ENCODE data around the gene SMO.
"Not testable (repeated sequence)": the region's sequence is repeated elsewhere in the genome, so short reads cannot be mapped to it uniquely, and the experiment has no call there.

Gene SMO

DNA sequence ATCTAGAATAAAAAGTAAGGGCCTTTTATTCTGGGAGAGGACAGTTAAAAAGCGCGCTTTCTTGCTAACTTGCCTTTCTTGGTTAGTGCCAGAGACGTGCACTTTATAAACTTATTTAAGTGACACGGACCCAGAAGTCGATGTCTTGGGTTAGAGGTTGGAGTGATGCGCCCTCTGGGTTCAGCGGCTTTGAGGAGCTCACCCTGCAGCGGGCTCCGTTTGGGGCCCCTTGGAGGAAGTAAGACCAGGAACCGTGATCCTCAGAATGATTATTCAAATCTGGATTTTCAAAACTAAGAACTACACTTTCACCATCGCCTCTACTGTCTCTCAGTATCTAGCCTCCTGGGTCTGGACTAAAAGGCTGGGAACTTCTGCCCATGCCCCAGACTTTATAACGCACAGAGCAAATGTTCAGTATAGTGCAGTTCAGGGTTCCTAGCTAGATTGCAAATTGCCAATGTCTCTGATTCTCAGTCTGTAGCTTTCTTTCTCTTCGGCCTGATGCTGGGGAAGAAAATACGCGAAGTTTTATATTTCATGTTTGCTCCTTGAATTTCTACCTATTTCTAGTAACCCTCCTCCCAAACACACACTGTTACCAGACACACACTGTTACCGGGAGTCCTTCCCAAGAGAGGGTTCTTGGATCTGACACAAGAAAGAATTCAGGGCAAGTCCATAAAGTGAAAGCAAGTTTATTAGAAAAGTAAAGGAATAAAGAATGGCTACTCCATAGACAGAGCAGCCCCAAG is 18.6 kb upstream of the SMO start:
- H3K4me3 ChIP-seq (ENCODE audit: low read length) = peak overlapping the region; percentile 29
- no peak for DNase-seq (ENCODE audit: low read depth)
- TF ChIP-seq, protein P1, sequence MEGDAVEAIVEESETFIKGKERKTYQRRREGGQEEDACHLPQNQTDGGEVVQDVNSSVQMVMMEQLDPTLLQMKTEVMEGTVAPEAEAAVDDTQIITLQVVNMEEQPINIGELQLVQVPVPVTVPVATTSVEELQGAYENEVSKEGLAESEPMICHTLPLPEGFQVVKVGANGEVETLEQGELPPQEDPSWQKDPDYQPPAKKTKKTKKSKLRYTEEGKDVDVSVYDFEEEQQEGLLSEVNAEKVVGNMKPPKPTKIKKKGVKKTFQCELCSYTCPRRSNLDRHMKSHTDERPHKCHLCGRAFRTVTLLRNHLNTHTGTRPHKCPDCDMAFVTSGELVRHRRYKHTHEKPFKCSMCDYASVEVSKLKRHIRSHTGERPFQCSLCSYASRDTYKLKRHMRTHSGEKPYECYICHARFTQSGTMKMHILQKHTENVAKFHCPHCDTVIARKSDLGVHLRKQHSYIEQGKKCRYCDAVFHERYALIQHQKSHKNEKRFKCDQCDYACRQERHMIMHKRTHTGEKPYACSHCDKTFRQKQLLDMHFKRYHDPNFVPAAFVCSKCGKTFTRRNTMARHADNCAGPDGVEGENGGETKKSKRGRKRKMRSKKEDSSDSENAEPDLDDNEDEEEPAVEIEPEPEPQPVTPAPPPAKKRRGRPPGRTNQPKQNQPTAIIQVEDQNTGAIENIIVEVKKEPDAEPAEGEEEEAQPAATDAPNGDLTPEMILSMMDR (IDR thresholded peaks at IDR 0.05; ENCODE audit: insufficient read depth, low read depth, low read length, missing control alignments) = no peak

DNA sequence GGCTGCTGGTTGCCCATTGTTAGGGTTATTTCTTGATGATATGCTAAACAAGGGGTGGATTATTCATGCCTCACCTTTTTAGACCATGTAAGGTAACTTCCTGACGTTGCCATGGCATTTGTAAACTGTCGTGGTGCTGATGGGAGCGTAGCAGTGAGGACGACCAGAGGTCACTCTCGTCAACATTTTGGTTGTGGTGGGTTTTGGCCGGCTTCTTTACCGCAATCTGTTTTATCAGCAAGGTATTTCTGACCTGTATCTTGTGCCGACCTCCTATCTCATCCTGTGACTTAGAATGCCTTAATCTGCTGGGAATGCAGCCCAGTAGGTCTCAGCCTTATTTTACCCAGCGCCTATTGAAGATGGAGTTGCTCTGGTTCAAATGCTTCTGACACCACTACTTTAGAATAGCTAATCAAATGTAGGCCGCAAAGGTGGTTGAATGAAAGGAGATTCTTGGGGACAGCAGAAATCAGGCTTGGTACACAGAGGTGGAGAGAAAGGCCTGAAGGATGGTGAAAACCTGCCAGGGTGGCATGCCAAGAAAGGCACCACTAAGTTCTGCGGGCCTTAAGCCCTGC is 17.9 kb upstream of the SMO start:
- TF ChIP-seq, protein P1 (IDR thresholded peaks at IDR 0.05; ENCODE audit: insufficient read depth, low read depth, low read length, missing control alignments) = no peak
- DNase-seq (ENCODE audit: low read depth) = no peak
- H3K4me3 ChIP-seq (ENCODE audit: low read length) = no peak overlapping the region

GRCh38 chr7:129173861-129174260 is 14.6 kb upstream of the SMO start:
- DNase-seq (ENCODE audit: low read depth) = not testable (repeated sequence)

GRCh38 chr7:129176916-129177710 is 11.3 kb upstream of the SMO start:
- TF ChIP-seq, protein P1 (IDR thresholded peaks at IDR 0.05; ENCODE audit: insufficient read depth, low read depth, low read length, missing control alignments) = no peak
- no peak overlapping the region for H3K4me3 ChIP-seq (ENCODE audit: low read length)
- no peak for DNase-seq (ENCODE audit: low read depth)

More at GRCh38 chr7:129173861-129174260, 14.6 kb upstream of the SMO start:
- not testable (repeated sequence) for H3K4me3 ChIP-seq (ENCODE audit: low read length)

DNA sequence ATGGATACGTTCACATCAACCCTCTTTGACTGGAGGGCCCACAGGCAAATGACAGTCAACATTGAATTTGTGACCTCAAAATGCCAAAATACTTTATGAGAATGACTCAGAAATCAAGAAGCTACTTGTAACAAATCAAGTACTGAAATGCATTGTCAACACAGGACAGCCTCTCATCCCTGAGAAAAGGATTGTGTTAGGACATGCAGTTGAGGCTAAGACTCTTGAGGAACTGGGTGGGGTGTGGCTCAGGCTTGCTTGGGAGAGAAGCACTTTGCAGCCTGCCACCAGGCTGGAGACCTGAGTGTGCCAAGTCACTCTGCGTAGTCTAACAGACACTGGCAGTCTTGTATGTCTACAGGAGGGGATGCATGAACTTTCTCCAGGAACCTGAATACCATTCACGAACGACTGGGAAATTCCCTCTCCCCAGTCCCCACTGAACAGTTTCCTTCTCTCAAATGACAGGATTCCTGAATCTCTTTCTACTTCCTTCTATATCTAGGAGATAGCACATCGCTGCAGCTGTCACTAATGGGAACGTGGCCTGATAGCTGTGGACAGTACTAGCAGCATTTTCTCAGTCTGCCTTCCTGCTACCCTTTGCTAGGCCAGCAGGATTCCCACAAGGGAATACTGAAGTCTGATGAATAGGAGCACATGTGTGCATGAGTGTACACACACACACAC is 3.3 kb upstream of the SMO start:
- TF ChIP-seq, protein P1 (IDR thresholded peaks at IDR 0.05; ENCODE audit: insufficient read depth, low read depth, low read length, missing control alignments) = no peak
- H3K4me3 ChIP-seq (ENCODE audit: low read length) = no peak overlapping the region
- DNase-seq (ENCODE audit: low read depth) = peak; percentile 94

DNA sequence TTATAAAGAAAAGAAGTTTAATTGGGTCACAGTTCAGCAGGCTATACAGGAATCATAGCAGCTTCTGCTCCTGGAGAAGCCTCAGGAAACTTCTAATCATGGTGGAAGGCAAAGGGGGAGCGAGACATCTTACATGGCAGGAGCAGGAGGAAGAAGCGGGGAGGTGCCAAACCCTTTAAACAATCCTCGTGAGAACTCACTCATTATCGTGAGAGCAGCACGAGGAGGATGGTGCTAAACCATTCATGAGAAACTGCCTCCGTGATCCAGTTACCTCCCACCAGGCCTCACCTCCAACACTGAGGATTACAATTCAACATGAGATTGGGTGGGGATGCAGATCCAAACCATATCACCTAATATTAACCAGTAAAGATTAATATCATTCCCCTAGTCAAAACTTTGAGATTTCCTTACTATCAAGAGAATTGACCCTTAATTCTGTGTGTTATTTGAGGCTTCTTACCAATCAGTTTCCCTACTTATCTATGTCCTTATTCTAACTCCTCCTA is 1.6 kb upstream of the SMO start:
- DNase-seq (ENCODE audit: low read depth) = no peak

More for the DNA sequence above, 1.6 kb upstream of the SMO start:
- no peak overlapping the region for H3K4me3 ChIP-seq (ENCODE audit: low read length)
- TF ChIP-seq, protein P1 (IDR thresholded peaks at IDR 0.05; ENCODE audit: insufficient read depth, low read depth, low read length, missing control alignments) = no peak
